Measurements from ENCODE around the gene GRHPR.
A peak's percentile ranks its signal among the peaks of the same experiment; 100 is the strongest.

GRHPR gene

DNA sequence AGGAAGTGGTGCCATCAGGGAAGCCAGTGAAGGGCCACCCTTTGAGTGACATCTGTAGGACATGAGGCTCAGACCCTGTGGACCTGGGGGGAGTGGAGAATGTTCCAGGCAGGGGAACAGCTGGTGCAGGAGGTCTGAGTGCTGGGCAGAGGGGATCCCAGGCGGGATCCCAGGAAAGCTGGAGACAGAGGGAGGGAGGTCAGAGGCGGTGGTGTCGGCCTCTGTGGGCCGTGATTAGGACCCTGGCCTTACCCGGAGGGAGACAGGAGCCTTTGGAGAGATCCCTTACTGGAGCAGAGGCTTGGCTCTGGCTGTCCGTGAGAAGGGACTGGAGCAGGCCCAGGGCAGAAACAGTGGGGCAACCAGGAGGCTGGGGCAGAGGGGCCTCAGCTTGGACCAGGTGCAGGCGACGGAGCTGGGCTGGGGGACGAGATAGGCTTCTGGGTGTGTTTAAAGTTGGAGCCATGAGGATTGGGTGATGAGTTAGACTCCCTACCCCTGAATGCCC is 12.1 kb upstream of the GRHPR start:
- DNase-seq (ENCODE audit: extremely low read depth, low read depth): no peak
- TF ChIP-seq, protein P1, sequence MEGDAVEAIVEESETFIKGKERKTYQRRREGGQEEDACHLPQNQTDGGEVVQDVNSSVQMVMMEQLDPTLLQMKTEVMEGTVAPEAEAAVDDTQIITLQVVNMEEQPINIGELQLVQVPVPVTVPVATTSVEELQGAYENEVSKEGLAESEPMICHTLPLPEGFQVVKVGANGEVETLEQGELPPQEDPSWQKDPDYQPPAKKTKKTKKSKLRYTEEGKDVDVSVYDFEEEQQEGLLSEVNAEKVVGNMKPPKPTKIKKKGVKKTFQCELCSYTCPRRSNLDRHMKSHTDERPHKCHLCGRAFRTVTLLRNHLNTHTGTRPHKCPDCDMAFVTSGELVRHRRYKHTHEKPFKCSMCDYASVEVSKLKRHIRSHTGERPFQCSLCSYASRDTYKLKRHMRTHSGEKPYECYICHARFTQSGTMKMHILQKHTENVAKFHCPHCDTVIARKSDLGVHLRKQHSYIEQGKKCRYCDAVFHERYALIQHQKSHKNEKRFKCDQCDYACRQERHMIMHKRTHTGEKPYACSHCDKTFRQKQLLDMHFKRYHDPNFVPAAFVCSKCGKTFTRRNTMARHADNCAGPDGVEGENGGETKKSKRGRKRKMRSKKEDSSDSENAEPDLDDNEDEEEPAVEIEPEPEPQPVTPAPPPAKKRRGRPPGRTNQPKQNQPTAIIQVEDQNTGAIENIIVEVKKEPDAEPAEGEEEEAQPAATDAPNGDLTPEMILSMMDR (IDR thresholded peaks at IDR 0.05; ENCODE audit: low read depth, low read length): no peak

DNA sequence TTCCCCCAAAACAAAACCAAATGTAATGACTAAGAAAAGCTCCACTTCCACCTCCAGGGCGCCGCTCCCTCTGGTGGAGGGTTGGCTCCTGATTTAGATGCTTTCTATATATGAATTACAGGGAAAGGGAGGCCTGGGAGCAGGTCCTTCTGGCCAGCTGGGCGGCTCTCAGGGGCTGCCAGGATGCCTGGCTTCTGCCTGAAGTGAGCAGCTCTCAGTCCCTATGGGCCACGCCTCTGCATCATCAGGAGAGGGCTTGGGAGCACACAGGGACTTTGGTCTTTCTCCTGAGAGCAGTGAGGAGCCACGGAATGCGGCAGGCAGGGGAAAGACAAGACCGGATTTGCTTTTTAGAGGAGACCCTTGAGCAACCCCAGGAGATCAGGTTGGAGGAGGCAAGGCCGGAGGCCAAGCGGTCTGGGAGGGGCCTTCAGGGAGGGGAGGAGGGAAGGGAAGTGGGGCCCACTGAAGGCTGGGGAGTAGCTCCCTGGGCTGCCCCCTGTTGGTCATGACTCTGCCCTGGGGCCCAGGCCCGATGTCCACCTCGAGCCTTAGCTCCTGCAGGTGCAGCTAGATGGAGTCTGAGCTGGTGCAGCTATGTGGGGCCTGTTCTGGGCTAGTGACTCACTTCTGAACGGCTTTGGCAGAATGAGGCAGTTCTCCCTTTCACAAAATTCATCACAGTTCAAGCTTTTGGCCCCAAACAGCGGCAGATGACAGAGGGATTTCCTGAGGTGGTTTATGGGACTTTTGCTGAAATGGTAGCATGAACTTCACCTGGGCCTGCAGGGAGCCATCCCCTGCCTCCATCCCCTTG is 11.3 kb upstream of the GRHPR start:
- DNase-seq (ENCODE audit: extremely low read depth, low read depth): no peak
- TF ChIP-seq, protein P1 (IDR thresholded peaks at IDR 0.05; ENCODE audit: low read depth, low read length): peak; percentile 38

DNA sequence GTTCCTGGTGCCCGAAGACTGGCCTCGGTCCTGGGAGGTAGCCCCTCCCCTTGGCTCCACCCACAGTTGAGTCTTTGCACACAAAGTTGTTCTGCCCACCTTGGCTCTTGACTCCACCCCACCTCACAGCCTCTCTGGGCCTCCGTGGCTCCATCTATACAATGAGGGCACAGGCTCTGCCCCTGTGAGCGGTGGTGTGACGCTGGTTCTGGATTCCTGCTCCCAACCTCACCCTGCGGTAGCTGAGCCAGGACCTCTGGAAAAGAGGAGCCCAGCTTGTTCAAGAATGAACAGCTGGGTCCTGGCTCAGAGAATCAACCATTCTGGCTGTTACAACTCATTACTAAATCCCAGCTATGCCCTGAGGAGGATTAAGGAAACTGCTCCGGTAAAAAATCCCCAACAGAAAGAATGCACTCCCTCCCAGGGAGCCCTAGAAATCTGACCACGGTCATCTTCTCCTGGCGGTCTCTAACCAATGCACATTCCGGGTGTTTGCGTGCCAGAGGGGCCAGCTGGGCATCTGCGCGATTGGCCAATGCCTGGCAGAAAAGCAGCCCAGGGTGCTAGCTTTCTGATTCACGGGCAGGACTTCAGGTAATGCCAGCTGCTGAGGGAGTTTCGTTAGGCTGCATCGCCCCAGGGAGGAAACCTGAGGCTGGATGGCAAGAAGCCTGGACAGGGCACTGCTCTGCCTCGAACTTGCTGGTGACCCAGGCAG is 9.9 kb upstream of the GRHPR start:
- peak; percentile 5 for DNase-seq (ENCODE audit: extremely low read depth, low read depth)
- TF ChIP-seq, protein P1 (IDR thresholded peaks at IDR 0.05; ENCODE audit: low read depth, low read length): no peak

DNA sequence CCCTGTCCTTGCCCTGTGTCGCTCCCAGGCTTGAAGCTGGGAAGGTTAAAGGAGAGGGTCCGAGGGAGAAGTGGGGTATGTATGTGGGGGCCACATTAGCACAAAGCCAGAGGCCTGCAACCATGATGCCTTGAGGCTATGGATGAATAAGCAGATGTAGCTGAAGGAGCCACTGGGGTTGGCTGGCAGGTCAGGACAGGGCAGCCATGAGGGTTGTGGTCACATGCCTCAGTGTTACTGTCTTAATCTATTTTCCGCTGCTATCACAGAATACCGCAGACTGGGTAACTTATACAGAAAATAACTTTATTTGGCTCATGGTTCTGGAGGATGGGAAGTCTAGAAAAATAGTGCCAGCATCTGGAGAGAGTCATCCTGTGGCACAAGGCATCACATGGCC is 9.2 kb upstream of the GRHPR start:
- TF ChIP-seq, protein P1 (IDR thresholded peaks at IDR 0.05; ENCODE audit: low read depth, low read length): no peak

DNA sequence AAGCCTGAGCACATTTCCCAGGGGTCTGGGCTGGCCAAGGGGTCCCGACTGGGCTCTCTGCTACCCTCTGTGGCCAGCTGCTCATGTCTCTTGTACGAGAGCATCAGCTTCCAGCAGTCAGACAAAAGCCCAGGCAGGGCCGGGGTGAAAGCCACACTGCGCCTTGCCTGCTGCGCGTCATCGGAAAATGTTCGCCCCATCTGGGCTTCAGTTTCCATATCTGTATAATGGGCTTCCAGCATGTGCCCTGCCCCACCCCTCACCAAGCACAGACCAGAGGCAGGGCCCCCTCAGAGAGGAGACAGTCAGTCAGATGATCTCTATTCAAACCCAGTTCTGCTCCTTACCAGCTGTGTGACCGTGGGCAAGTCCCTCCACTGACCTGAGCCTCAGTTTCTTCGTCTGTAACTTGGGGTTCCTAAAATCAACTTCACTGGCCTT is 8.0 kb upstream of the GRHPR start:
- TF ChIP-seq, protein P1 (IDR thresholded peaks at IDR 0.05; ENCODE audit: low read depth, low read length): no peak
- DNase-seq (ENCODE audit: extremely low read depth, low read depth): no peak

More for the DNA sequence above, 9.2 kb upstream of the GRHPR start:
- DNase-seq (ENCODE audit: extremely low read depth, low read depth): no peak

DNA sequence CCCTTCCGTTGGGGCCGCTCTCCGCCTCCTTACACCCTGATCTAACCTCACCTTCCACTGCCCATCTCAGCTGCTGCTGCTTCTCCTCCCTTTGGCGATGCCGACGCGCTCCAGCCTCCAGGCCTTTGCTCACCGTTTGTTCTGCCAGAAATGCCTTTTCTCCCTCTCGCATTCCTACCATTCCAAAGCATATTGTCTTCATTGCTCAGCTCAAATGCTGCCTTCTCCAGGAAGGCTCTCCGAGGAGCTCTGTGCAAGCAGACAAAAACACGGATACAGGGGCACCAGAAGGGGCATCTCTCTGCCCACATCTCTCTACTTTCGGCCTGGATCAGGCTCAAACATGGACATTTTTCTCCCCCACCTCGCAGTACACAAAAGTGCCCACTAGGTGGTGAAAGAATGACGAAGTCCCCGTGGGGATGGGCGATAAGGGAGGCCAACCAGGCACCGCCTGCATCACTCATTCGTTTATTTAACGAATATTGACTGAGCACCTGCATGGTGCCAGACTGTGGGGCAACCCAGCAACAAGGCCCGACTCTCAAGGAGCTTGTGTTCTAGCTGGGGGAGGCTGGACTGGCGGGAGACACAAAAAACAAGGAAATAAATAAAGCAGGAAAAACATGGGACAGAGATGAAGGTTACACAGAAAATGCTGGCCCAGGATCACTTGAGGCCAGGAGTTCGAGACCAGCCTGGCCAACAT is 7.3 kb upstream of the GRHPR start:
- TF ChIP-seq, protein P1 (IDR thresholded peaks at IDR 0.05; ENCODE audit: low read depth, low read length): peak; percentile 83
- peak; percentile 25 for DNase-seq (ENCODE audit: extremely low read depth, low read depth)
